Neural crest cell (in vitro differentiated cells): Measurements from ENCODE around the gene TDRD3. TPM values are rescaled to one million over a fixed set of nuclear protein-coding genes. Genes with fewer than 3 reads are reported as not detected.

Source experiments
- DNase-seq: peaks from one replicate; pipeline ENCODE4 v3.0.0; 2021; ENCODE audit warnings: low read depth, mixed read lengths, low spot score
- H3K27ac Mint-ChIP-seq: one replicate; pipeline ENCODE4 v1.8.0; 2021; ENCODE audit warnings: mild to moderate bottlenecking, mixed read lengths; ENCODE audit not compliant: unreplicated experiment
- H3K27me3 Mint-ChIP-seq: 2 replicates; pipeline ENCODE4 v1.8.0; 2021; ENCODE audit warnings: low read depth, mild to moderate bottlenecking, mixed read lengths
- H3K36me3 Mint-ChIP-seq: 2 replicates; pipeline ENCODE4 v1.8.0; 2021; ENCODE audit warnings: low read depth, mild to moderate bottlenecking, mixed read lengths
- H3K4me1 Mint-ChIP-seq: 2 replicates; pipeline ENCODE4 v1.8.0; 2021; ENCODE audit warnings: mixed read lengths
- H3K4me3 Mint-ChIP-seq: one replicate; pipeline ENCODE4 v1.8.0; 2021; ENCODE audit warnings: mild to moderate bottlenecking, mixed read lengths
- H3K9me3 Mint-ChIP-seq: 2 replicates; pipeline ENCODE4 v1.8.0; 2021; ENCODE audit warnings: mixed read lengths
- CTCF ChIP-seq: fragments of 200-600 bp; sonication (generic); conservative IDR thresholded peaks from 2 replicates; pipeline ENCODE4 v1.5.0; 2021; ENCODE audit warnings: antibody characterized with exemption, mild to moderate bottlenecking
- total RNA-seq: library from RNA; stranded (reverse); gene quantifications from 2 replicates; pipeline ENCODE4 v1.2.1, GENCODE V29; 2021

Gene TDRD3
- total RNA-seq, 1 donor from 2014 or later: 20.3 TPM

GRCh38 chr13:60511637-60512036 lies 114.6 kb downstream of the TDRD3 start:
- no peak for DNase-seq
- Mint-ChIP-seq H3K9me3 (peaks cover 15% of the 10 kb centered on the region), H3K4me1 (peaks cover 4% of the 10 kb centered on the region), H3K36me3 (peaks cover 35% of the 10 kb centered on the region), H3K27ac (no peak overlapping the region), H3K27me3 (no peaks in the 10 kb centered on the region), H3K4me3 (no peak overlapping the region)
- TF ChIP-seq CTCF: no peak

- peaks cover 13% of the 10 kb centered on the region for H3K9me3 Mint-ChIP-seq
- peaks cover 30% of the 10 kb centered on the region for H3K36me3 Mint-ChIP-seq
- no peak overlapping the region for H3K27ac Mint-ChIP-seq
- H3K4me3 Mint-ChIP-seq: no peak overlapping the region
- peaks cover 4% of the 10 kb centered on the region for H3K4me1 Mint-ChIP-seq
- H3K27me3 Mint-ChIP-seq: no peaks in the 10 kb centered on the region
- no peak for TF ChIP-seq CTCF
- no peak for DNase-seq
Measured at GRCh38 chr13:60514891-60515290, 117.9 kb downstream of the TDRD3 start.

GRCh38 chr13:60519496-60519895 lies 122.5 kb downstream of the TDRD3 start:
- TF ChIP-seq CTCF: no peak
- no peaks in the 10 kb centered on the region for H3K27me3 Mint-ChIP-seq
- H3K27ac Mint-ChIP-seq: no peak overlapping the region

GRCh38 chr13:60520902-60521569 lies 124.0 kb downstream of the TDRD3 start:
- DNase-seq: no peak
- Mint-ChIP-seq H3K27ac (no peak overlapping the region), H3K36me3 (peaks cover 4% of the 10 kb centered on the region), H3K27me3 (no peaks in the 10 kb centered on the region), H3K4me3 (no peak overlapping the region), H3K9me3 (no peaks in the 10 kb centered on the region), H3K4me1 (no peaks in the 10 kb centered on the region)
- TF ChIP-seq CTCF: no peak

More at GRCh38 chr13:60519496-60519895, 122.5 kb downstream of the TDRD3 start:
- H3K36me3 Mint-ChIP-seq: peaks cover 6% of the 10 kb centered on the region
- peaks cover under 1% of the 10 kb centered on the region for H3K9me3 Mint-ChIP-seq
- no peak overlapping the region for H3K4me3 Mint-ChIP-seq
- DNase-seq: no peak
- no peaks in the 10 kb centered on the region for H3K4me1 Mint-ChIP-seq

DNA sequence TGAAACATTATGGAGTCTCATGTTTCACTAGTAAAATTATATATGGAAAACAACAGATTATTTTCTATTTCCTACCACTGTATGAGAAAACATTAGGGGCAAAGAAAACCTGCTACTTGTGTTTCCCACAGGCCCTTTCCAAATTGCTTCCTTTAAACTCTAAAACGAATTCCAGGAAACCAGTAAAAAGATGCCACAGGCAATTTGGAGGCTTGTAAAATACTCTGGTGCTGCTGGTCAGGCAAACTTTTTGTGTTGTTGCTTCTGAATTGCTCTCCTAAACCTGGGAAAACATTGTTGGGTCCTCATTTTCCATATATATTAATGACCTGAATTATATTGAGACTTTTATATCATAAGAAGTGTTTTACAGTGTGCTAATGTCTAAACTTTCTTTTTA lies 141.5 kb downstream of the TDRD3 start:
- no peak for DNase-seq
- TF ChIP-seq CTCF: no peak
- Mint-ChIP-seq H3K4me1 (no peaks in the 10 kb centered on the region), H3K27me3 (no peaks in the 10 kb centered on the region), H3K9me3 (no peaks in the 10 kb centered on the region), H3K27ac (no peak overlapping the region), H3K36me3 (peaks cover 2% of the 10 kb centered on the region), H3K4me3 (no peak overlapping the region)
